ENCODE measurements around the gene PTMA.
A peak's percentile ranks its signal among the peaks of the same experiment; 100 is the strongest.

The PTMA gene

DNA sequence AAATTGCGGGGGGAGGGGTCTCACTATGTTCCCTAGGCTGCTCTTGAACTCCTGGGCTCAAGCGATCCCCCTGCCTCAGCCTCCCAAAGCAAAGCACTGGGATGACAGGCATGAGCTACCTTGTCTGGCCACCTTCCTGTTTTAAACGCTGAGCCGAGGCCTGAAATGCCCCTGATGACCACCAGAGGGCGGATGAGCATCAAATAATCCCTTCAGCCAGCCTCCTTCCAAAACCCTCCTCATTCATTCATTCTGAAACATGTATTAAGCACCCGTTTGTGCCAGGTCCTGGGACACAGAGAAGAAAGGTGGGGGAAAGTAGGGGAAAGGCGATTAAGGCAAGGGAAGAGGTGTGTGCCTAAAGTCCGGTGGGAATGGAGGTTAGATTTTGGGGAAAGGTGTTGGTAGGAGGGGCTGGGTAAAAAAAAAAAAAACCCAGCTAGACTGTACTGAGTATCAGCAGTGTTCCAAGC is 30.7 kb upstream of the PTMA start:
- peak; percentile 75 for DNase-seq

DNA sequence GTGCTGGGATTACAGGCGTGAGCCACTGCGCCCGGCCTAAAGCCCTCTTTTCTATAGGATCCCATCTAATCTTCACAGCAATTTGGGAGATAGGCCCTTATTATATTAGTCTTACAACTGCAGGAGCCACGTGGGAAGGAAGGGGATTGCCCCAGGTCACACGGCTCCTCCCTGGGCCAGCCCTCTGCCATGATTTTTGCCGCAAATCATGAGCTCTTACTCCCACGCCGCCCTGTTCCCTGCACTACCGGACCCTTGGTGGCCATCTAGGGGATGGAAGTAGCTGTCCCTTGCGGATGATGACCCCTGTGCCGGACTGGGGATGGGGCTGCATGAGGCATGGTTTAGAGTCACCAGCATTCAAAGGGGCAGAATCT is 28.4 kb upstream of the PTMA start:
- no peak for DNase-seq

DNA sequence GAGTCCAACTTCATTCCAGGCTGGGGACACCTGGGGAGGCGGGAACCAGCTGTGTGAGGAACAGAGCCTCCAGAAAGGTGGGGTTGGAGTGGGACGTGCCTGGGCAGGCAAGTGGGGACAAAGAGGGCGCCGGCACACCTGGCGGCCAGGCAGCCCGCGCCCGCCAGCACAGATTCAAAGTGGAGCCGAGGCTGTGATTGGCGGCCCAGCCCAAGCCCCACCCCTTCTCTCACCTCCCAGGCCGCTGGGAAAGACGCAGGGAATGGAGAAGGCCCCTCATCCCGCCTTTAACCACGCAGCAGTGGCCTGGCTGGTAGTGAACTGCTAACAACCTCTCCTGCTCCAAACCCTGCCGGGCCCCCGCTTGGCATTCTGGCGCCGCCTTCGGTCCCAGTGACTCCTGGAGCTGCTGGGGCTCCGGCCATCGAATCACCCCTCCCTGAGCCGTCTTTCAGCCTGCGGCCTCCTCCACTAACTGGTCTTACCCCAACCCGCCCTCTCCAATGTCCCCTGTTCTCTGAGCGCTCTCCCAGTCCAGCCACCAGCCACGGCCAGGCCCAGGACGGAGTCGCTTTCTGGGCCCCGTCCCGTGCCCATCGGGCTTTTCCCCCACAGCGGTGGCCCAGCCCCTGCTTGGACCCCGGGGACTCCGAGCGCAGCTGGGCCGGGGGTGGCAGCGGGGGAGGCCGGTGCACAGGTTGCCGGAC is 27.9 kb upstream of the PTMA start:
- DNase-seq = no peak

DNA sequence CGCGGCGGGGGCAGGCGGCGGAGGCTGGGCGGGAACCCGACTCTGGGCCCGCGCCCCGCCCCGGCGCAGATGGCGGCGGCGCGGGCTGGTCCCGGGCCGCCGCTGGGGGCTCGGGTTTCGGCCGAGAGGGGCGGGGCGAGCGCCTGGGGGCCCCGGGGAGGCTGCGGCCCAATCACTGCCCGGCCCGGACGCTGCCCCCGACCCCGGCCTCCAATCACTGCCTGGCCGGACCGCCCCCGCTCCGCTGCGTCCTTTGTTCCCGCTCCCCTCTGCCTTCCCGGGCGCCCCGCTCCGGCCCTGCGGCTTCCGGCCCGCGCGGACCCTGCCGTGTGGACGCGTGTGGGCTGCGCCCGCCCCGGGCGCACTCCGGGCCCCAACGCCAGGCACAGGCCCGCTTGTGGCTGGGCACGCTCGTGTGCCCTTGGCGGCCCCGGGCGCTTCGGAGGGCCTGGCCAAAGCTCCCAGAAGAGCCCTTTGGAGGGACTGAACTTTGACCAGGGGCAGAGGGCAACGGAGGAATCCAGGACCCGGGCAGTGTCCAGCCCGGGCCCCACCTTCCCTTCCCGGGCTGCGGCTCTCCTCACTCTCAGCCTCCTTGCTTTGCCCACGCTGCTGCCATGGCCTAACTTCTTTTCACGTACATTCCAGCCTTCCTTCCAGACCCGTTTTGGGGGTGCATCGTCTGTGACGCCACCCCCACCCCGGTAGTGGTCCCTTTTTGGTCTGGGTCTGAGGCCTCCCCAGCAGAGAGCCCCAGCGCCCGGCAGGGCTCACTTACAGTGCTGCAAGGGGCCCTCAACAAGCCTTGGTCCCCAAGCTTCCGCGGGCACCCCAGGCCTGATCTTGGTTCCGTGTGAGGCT is 27.1 kb upstream of the PTMA start:
- no peak for DNase-seq

GRCh38 chr2:231682603-231683291 is 25.6 kb upstream of the PTMA start:
- no peak for DNase-seq

GRCh38 chr2:231683292-231684235 is 24.8 kb upstream of the PTMA start:
- no peak for DNase-seq

DNA sequence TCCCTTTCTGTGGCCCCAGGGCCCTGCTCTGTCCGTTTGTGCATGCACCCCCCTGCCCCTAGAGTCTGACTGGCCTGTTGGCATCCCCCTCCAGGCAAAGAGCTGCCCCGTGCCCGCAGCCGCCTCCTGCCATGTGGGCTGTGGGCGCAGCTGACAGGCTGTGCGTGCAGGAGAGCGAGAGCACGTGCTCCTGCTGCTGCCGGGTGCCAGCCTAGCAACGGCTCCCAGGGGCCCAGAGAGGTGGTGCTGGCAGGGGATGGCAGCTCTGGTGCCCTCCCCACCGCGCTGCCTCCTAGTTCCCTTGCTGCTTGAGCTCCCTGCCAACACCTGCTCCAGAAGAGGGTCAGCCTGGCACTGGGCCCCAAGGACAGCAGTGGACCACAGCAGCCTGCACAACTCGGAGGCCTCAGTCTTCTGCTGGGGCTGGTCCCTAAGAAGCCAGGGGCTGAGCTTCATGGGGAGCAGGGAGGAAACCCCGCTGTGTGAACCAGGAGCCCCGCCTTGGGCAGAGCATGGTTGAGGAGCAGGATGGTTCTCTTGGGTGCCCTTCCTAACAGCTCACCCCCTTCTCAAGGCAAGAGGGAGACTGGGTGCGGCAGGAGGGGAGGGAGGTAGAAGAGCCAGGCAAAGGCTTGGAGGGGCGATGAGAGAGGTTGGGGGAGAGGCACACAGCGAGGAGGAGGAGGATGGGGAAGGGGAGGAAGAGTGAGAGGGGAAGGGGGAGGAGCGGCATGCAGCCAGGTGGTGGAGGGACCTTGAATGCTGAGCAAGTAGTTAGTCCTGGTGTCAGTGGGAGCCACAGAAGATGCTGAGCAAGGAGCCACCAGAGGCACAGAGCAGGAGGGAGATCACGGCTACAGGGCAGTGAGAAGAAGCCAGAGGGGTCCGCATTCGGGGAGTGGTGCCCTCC is 23.8 kb upstream of the PTMA start:
- no peak for DNase-seq

- DNase-seq = no peak
These were observed 22.8 kb upstream of the PTMA start for GRCh38 chr2:231685349-231686191.

DNA sequence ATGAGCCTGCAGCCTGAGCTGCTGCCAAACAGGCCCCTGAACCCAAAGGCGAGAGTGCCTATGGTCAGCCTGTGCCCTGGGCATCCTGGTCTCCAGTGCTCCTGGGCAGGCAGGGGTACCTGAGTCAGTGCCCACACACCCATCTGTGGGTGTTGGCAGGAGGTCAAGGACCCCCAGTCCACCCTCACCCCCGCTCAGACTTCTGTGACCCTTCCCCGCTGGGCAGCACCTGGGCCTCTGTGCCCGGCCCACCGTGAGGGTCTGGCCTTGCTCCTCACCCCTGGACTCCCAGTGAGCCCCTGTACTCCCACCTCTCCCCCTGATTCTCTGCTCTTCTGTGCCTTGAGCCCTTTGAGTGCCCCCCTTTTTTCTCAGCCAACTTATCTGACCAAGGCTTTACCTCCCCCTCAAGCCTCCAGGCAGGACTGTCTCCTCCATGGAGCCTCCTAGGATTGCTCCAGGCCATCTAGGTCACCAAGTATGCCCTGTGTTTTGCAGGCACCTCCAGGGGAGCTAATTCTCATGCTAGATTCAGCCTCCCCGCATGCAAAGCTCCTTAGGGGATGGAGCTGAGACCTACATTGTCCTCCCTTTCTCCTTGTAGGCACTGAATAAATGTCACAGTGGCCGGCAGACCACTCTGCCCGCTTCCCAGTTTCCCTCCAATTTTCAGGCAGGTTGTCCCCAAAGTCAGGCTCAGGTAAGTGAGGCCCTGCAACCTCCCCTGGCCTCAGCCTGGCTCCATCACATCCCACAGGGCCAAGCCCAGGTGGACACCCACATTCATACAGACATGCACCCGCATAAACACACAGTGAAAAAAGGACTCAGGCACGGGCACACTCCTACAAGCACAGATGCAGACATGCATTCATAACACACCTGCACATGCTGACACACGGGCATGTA is 21.9 kb upstream of the PTMA start:
- no peak for DNase-seq

DNA sequence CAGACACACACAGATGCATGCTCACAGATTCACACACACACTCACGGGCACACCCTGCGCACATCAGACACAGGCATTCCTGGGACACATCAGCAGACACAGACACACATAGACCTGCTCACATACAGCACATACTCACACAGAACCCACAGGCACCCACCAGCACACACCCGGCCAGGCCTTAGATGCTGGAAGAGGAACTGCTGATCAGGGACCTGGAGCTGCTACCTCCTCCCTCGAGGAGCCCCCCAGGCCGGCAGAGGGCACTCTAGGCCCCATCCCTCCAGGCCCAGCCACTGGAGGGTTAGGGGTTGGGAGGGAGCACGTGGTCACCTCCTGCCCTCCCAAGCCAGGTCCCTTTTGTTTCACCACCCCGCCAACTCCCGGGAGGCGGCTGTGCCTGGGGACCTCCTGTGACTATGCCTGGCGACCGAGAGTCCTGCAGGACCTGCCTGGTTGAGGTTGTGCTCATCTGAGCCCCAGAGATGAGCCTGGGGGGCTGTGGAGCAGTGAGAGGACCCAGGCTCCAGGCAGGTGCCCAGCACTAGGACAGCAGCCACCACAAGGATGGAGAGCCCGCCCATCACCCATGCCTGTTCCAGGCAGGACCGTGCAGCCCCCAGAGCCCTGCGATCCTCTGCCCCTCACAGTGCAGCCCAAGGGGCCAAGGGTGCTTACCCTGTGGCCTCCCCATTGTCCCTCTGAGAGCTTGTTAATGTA is 21.0 kb upstream of the PTMA start:
- no peak for DNase-seq

DNA sequence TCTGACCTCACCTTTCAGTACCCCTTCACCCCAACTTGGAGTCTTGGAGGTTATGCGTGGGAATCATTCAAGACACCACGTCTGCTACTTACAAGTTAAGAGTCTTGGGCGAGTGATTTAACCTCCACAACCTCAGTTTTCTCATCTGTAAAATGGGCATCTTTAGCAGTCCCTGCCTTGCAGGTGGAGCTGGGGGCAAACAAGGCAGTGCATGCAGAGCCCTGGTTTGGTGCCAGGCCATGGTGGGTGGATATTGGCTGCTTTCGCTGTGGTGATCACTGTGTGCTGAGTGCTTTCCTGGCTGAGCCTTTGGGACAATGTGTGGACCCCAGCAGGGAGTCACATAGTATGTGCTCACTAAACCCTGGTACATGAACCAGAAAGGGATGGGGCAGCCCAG is 20.4 kb upstream of the PTMA start:
- no peak for DNase-seq

DNA sequence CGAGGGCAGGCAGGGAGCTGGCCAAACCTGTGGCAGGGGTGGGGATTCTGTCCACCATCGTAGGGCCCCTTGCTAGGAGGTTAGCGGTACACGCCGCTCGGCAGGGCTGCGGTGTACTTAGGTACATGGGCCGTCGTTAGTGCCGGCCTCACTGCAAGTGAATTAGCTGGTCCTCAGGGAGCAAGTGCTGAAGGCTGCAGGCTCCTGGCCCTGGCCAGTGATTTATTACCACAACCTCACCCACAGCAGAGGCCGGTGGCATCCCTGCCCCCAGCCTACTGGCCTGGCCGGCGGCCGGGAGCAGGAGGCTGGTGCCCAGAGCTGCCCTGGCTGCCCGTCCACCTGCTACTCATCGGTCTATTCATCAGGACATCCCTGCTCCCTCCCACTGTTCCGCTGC is 19.6 kb upstream of the PTMA start:
- no peak for DNase-seq

DNA sequence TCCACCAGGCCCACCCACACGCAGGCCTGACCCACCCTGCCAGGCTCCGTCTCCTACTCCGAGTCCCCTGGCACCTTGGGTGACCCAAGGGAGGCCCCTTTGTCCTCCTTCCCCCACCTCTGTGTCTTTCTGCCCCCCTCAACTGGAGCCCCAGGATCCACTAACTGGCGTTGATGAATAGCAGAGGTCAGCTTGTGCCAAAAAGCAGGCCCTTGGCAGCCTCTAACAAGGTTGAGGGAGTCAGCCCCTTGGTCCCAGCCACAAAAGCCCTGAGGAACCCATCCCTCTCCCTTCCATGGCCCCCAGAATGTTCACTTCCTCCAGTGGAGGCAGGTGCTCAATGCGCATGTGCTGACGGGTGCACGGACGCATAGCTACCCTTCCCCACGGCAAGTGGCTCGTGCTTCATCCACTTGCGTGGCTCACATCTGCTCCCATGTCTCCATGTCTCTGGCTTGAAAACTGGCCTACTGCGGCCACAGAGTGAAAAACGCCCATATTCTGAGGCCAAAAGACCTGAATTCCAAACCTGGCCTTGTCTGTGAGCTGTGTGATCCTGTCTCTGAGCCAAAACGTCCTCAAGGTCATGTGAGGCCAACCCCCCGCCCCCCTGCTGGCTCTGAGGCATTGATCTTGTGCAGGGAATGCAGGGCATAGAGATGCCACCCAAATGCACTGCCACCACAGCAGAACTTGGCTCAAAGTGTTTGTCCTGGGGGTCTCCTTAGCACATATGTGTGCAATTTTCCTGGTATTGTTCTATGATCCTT is 19.0 kb upstream of the PTMA start:
- no peak for DNase-seq

GRCh38 chr2:231691251-231691772 is 17.0 kb upstream of the PTMA start:
- no peak for DNase-seq

DNA sequence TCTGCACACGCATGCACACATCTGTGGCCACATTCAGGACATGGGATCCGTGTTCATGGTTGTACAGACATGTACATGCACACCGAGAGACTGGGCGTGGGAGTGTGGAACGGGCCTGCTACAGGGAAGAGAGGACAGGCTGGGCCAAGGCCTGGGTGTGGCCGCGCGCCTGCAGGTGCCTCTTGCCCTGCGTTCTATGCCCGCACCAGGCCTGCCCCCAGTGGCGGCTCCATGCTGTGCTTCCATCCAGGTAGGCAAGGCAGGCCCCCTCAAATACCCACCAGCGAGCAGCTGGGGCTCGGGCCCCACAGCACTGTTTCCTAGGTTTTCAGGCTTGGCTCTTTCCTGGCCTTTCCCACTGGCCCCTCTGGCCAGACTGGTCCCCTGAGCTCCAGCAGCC is 15.5 kb upstream of the PTMA start:
- no peak for DNase-seq

DNA sequence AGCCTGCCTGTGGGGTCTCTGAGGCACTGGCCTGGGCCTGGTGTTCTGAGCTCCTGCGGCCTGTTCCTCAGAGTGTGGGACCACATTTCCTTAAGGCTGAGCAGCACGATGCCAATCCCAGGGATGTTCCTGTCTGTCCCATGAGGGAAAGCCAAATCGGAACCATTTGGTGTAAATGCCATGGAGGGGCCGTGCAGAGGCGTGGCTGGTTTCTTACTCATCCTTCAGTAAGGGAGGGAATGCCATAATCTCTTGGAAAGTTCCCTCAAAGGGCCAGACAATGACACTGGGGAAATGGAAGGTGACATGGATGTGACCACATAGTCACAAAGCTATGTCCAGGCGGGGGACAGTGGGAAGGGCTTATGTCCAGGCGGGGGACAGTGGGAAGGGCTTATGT is 14.4 kb upstream of the PTMA start:
- DNase-seq = no peak

DNA sequence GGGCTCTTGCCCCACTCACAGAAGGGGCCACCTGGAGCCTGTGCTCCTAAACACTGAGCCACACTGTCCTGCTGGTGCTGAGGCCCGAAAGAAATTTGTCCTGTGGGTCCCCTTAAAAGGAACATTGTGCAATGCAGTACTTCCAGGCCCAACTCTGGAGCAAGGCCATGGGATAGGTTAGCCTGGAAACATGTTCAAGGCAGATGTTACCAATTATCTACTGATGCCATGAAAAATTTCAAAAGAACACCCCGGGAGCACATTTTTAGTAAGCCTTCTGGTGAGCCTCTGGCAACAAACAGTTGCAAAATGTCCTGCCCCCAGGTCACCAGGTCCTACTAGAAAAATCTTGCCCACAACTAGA is 12.3 kb upstream of the PTMA start:
- DNase-seq = no peak

- DNase-seq = no peak
These were observed 9.3 kb upstream of the PTMA start for GRCh38 chr2:231699006-231699405.

Measured in NCI-H748 treated with DMSO at 0.1 percent for 48 hours (cell line).